ENCODE results near the gene NIPBL. TPM values are rescaled to one million over a fixed set of nuclear protein-coding genes. Genes with fewer than 3 reads are reported as not detected.

The NIPBL gene
- total RNA-seq, 1 experiment from 2014 or later, result 48.1 TPM

DNA sequence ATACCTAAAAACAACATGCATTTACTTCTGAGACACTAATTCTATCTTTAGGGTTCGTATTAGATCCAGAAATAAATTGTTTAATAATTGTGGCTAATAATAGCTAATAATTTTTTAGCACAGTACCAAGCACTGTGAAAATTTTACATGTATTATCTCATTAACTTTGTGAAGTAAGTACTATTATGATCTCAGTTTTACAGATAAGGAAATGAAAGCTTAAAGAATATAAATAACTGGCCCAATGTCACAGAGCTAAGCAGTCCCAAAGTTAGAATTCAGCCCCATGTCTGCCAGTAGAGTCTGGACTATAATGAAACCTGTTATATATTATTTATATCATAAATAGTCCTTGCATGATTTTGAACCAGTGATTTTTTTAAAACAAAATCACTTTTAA is 163.3 kb downstream of the NIPBL start:
- Mint-ChIP-seq H3K4me1 (ENCODE audit: low read depth, unreplicated experiment) (no peaks in the 10 kb centered on the region), H3K36me3 (ENCODE audit: insufficient read depth, unreplicated experiment) (peaks cover 19% of the 10 kb centered on the region), H3K9me3 (ENCODE audit: unreplicated experiment) (no peaks in the 10 kb centered on the region), H3K27ac (ENCODE audit: unreplicated experiment) (no peak overlapping the region), H3K27me3 (ENCODE audit: insufficient read depth, unreplicated experiment) (no peaks in the 10 kb centered on the region), H3K4me3 (ENCODE audit: unreplicated experiment) (no peak overlapping the region)
- intact Hi-C loops (cut with micrococcal nuclease; ENCODE audit: unreplicated experiment), result loop anchor here (10.0 kb wide), 1 partner anchor 165 kb away; no protein-coding TSS in a partner anchor
- H3K27me3 ChIP-seq (replicated peaks; ENCODE audit: control insufficient read depth, insufficient read depth, low read length), result no peaks in the 10 kb centered on the region
- H3K4me1 ChIP-seq, result no peaks in the 10 kb centered on the region
- H3K4me3 ChIP-seq (ENCODE audit: low read depth, low read length), result no peak overlapping the region
- CTCF ChIA-PET, result interaction anchor here (0.6 kb wide), 1 partner anchor 733 kb away, joined by 3 read pairs; no protein-coding TSS in a partner anchor
- BruUV-seq (replicated peaks), result no TSS peak
- no peaks in the 10 kb centered on the region for H3K9me3 ChIP-seq
- no peaks in the 10 kb centered on the region for H3K36me3 ChIP-seq (ENCODE audit: control insufficient read depth, insufficient read depth, low read length)
- DNase-seq, result no peak
- POLR2A ChIA-PET, result no interaction called here
- TF ChIP-seq, protein P1, sequence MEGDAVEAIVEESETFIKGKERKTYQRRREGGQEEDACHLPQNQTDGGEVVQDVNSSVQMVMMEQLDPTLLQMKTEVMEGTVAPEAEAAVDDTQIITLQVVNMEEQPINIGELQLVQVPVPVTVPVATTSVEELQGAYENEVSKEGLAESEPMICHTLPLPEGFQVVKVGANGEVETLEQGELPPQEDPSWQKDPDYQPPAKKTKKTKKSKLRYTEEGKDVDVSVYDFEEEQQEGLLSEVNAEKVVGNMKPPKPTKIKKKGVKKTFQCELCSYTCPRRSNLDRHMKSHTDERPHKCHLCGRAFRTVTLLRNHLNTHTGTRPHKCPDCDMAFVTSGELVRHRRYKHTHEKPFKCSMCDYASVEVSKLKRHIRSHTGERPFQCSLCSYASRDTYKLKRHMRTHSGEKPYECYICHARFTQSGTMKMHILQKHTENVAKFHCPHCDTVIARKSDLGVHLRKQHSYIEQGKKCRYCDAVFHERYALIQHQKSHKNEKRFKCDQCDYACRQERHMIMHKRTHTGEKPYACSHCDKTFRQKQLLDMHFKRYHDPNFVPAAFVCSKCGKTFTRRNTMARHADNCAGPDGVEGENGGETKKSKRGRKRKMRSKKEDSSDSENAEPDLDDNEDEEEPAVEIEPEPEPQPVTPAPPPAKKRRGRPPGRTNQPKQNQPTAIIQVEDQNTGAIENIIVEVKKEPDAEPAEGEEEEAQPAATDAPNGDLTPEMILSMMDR (IDR thresholded peaks at IDR 0.05; ENCODE audit: insufficient read depth in 1 of 2, low read depth in 1 of 2, low read length in 1 of 2, severe bottlenecking in 1 of 2, unreplicated experiment in 1 of 2), result no peak

DNA sequence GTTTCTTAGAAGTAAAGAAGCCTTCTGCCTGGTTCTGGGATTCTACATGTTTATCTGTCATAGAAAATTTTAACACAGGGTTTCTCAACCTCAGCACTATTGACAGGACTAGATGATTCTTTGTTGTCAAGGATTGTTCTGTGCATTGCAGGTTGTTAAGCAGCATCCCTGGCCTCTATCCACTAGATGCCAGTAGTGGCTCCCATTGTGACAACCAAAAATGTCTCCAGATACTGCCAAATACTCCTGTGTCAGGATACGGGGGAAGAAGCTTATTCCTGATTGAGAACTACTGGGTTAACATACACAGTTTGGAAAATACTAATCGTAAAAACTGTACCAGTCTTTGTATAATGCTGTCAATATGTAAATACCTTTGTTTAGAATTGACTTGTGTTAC is 167.1 kb downstream of the NIPBL start:
- Mint-ChIP-seq H3K27ac (ENCODE audit: unreplicated experiment) (no peak overlapping the region), H3K4me1 (ENCODE audit: low read depth, unreplicated experiment) (no peaks in the 10 kb centered on the region), H3K9me3 (ENCODE audit: unreplicated experiment) (no peaks in the 10 kb centered on the region), H3K4me3 (ENCODE audit: unreplicated experiment) (no peak overlapping the region), H3K36me3 (ENCODE audit: insufficient read depth, unreplicated experiment) (peaks cover 4% of the 10 kb centered on the region), H3K27me3 (ENCODE audit: insufficient read depth, unreplicated experiment) (no peaks in the 10 kb centered on the region)
- Histone ChIP-seq H3K4me3 (ENCODE audit: low read depth, low read length) (no peak overlapping the region), H3K4me1 (no peaks in the 10 kb centered on the region), H3K27me3 (replicated peaks; ENCODE audit: control insufficient read depth, insufficient read depth, low read length) (no peaks in the 10 kb centered on the region), H3K9me3 (no peaks in the 10 kb centered on the region), H3K36me3 (ENCODE audit: control insufficient read depth, insufficient read depth, low read length) (0 out of 2 replicates have a peak, but pooled peaks cover 1% of the 10 kb centered on the region)
- BruUV-seq (replicated peaks), result no TSS peak
- ChIA-PET POLR2A (no interaction called here), CTCF (no interaction called here)
- intact Hi-C loops (cut with micrococcal nuclease; ENCODE audit: unreplicated experiment), result loop anchor here (1.0 to 10.0 kb wide), 3 partner anchors 77 to 161 kb away; no protein-coding TSS in a partner anchor
- TF ChIP-seq, protein P1 (IDR thresholded peaks at IDR 0.05; ENCODE audit: insufficient read depth in 1 of 2, low read depth in 1 of 2, low read length in 1 of 2, severe bottlenecking in 1 of 2, unreplicated experiment in 1 of 2), result peak in 1 of 2 experiments; percentile 59
- DNase-seq, result peak in 1 of 2 experiments; percentile 48

DNA sequence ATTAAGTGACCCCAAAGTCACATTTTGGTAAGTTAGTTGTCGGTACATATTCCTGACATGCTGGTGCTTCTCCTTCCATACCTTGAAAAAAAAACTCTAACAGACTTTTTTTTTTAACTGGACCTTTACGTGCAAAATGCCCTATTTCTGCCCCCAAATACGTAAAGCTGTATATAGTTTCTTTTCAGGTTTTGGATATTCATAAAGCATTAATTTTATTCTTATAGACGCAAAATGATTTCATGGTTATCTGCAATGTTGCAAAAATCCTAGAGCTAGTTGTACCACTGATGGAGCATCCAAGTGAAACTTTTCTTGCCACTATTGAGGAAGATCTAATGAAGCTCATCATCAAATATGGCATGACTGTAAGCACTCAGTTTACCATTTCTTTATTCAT is 167.6 kb downstream of the NIPBL start:
- CTCF ChIA-PET, result no interaction called here
- POLR2A ChIA-PET, result no interaction called here
- H3K9me3 ChIP-seq, result no peaks in the 10 kb centered on the region
- Mint-ChIP-seq H3K27ac (ENCODE audit: unreplicated experiment) (no peak overlapping the region), H3K4me3 (ENCODE audit: unreplicated experiment) (no peak overlapping the region), H3K36me3 (ENCODE audit: insufficient read depth, unreplicated experiment) (peaks cover 8% of the 10 kb centered on the region), H3K9me3 (ENCODE audit: unreplicated experiment) (no peaks in the 10 kb centered on the region), H3K27me3 (ENCODE audit: insufficient read depth, unreplicated experiment) (no peaks in the 10 kb centered on the region), H3K4me1 (ENCODE audit: low read depth, unreplicated experiment) (no peaks in the 10 kb centered on the region)
- H3K4me1 ChIP-seq, result no peaks in the 10 kb centered on the region
- BruUV-seq (replicated peaks), result no TSS peak
- no peak overlapping the region for H3K4me3 ChIP-seq (ENCODE audit: low read depth, low read length)
- TF ChIP-seq, protein P1 (IDR thresholded peaks at IDR 0.05; ENCODE audit: insufficient read depth in 1 of 2, low read depth in 1 of 2, low read length in 1 of 2, severe bottlenecking in 1 of 2, unreplicated experiment in 1 of 2), result no peak
- no peaks in the 10 kb centered on the region for H3K27me3 ChIP-seq (replicated peaks; ENCODE audit: control insufficient read depth, insufficient read depth, low read length)
- no peak for DNase-seq
- H3K36me3 ChIP-seq (ENCODE audit: control insufficient read depth, insufficient read depth, low read length), result peaks cover 1% of the 10 kb centered on the region; the same call in 1 of the 2 replicates
- intact Hi-C loops (cut with micrococcal nuclease; ENCODE audit: unreplicated experiment), result loop anchor here (10.0 kb wide), 1 partner anchor 161 kb away; no protein-coding TSS in a partner anchor

Data from Caco-2 (cell line).